DOHH2 (cell line): ENCODE measurements around the gene ZNF236.

ENCODE experiments used
- H3F3A ChIP-seq: fragments of 200-600 bp; sonication (generic), shearing (Covaris generic); 2 replicates; pipeline ENCODE4 v1.6.0; 2016; ENCODE audit warnings: antibody characterized with exemption, mild to moderate bottlenecking; ENCODE audit not compliant: control insufficient read depth, insufficient read depth
- H3K27ac ChIP-seq: fragments of 200-600 bp; sonication (generic); 2 replicates; pipeline ENCODE4 v1.5.1; 2014; ENCODE audit warnings: low read depth, mild to moderate bottlenecking, low read length, moderate library complexity
- H3K27me3 ChIP-seq: fragments of 200-600 bp; sonication (generic); 2 replicates; pipeline ENCODE4 v1.6.1; 2014; ENCODE audit warnings: mild to moderate bottlenecking, low read length, mixed read lengths; ENCODE audit not compliant: control insufficient read depth
- H3K36me3 ChIP-seq: fragments of 200-600 bp; sonication (generic); 2 replicates; pipeline ENCODE4 v1.6.1; 2014; ENCODE audit warnings: mild to moderate bottlenecking, low read length, moderate library complexity, mixed read lengths; ENCODE audit not compliant: control insufficient read depth
- H3K4me1 ChIP-seq: fragments of 200-600 bp; sonication (generic); 2 replicates; pipeline ENCODE4 v1.6.1; 2014; ENCODE audit warnings: mild to moderate bottlenecking, low read length, mixed read lengths; ENCODE audit not compliant: control insufficient read depth
- H3K4me2 ChIP-seq: fragments of 200-600 bp; sonication (generic); 2 replicates; pipeline ENCODE4 v1.6.0; 2014; ENCODE audit warnings: mild to moderate bottlenecking, low read length, moderate library complexity
- H3K4me3 ChIP-seq: fragments of 200-600 bp; sonication (generic); 2 replicates; pipeline ENCODE4 v1.5.1; 2014; ENCODE audit warnings: mild to moderate bottlenecking, low read length, mixed read lengths
- H3K79me2 ChIP-seq: fragments of 200-600 bp; sonication (generic); 2 replicates; pipeline ENCODE4 v1.6.1; 2014; ENCODE audit warnings: mild to moderate bottlenecking, low read length, mixed read lengths; ENCODE audit not compliant: control insufficient read depth
- H3K9me2 ChIP-seq: fragments of 200-600 bp; sonication (generic); replicated peaks from 2 replicates; pipeline ENCODE4 v1.6.1; 2014; ENCODE audit warnings: mild to moderate bottlenecking, low read length, mixed read lengths; ENCODE audit not compliant: control insufficient read depth
- H3K9me3 ChIP-seq: fragments of 200-600 bp; sonication (generic); 2 replicates; pipeline ENCODE4 v1.6.1; 2014; ENCODE audit warnings: antibody characterized with exemption, low read length, mixed read lengths; ENCODE audit not compliant: control insufficient read depth, insufficient read depth
- H4K20me1 ChIP-seq: fragments of 200-600 bp; sonication (generic); 2 replicates; pipeline ENCODE4 v1.6.0; 2014; ENCODE audit warnings: low read depth, mild to moderate bottlenecking, antibody characterized with exemption, low read length, moderate library complexity; ENCODE audit not compliant: control insufficient read depth, insufficient read depth
- EZH2phosphoT487 ChIP-seq: fragments of 200-600 bp; sonication (generic); IDR thresholded peaks from 2 replicates; pipeline ENCODE4 v1.6.1; 2017; ENCODE audit warnings: borderline replicate concordance, mild to moderate bottlenecking, antibody characterized with exemption, low read length, moderate library complexity, mixed read lengths
- TF ChIP-seq, protein P1 (sequence below): fragments of 200-600 bp; sonication (generic); IDR thresholded peaks from one replicate; pipeline ENCODE4 v1.5.1; 2014; ENCODE audit warnings: antibody characterized with exemption, mild to moderate bottlenecking, low read depth, low read length; ENCODE audit not compliant: poor library complexity, severe bottlenecking

Gene ZNF236

DNA sequence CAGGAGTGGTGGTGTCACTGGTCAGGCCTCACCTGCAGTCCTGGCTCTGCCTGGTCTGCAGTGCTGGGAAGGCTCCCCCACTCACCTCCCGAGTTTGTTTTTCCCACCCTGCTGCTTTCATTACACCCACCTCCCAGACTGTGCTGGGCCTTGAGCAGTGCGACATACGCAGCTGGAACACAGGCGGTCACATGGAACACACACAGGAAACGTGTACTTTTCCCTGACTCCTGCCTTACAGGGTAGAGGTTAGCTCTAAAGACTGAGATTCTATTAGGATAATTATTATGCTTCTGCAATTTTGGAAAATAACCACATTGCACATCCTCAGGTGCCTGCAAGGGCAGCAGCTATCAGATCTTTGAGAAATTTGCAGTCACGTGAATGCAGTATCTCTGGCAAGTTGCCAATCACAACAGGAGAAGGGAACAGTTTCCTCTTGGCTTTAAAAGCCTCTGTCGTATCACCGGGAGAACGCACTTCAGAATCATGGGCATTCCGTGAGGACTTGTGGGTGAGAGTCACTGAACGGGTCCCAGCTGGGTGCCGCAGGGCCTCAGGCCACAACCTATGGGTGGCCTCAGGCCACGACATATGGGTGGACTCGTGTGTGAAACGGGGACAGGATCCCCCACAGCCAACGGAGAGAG, 136.5 kb downstream of the ZNF236 start:
- Histone ChIP-seq H3K36me3 (peaks cover 49% of the 10 kb centered on the region), H3K27ac (no peak overlapping the region), H3K27me3 (no peaks in the 10 kb centered on the region), H3K4me3 (no peak overlapping the region), H3K79me2 (0 out of 2 replicates have a peak, but pooled peaks cover 6% of the 10 kb centered on the region), H3K9me3 (no peaks in the 10 kb centered on the region), H3F3A (0 out of 2 replicates have a peak, but pooled peaks cover 2% of the 10 kb centered on the region), H3K4me1 (peaks cover 33% of the 10 kb centered on the region), H4K20me1 (no peaks in the 10 kb centered on the region), H3K4me2 (no peak overlapping the region), H3K9me2 (no peaks in the 10 kb centered on the region)
- TF ChIP-seq EZH2phosphoT487, result no peak
- TF ChIP-seq, protein P1, sequence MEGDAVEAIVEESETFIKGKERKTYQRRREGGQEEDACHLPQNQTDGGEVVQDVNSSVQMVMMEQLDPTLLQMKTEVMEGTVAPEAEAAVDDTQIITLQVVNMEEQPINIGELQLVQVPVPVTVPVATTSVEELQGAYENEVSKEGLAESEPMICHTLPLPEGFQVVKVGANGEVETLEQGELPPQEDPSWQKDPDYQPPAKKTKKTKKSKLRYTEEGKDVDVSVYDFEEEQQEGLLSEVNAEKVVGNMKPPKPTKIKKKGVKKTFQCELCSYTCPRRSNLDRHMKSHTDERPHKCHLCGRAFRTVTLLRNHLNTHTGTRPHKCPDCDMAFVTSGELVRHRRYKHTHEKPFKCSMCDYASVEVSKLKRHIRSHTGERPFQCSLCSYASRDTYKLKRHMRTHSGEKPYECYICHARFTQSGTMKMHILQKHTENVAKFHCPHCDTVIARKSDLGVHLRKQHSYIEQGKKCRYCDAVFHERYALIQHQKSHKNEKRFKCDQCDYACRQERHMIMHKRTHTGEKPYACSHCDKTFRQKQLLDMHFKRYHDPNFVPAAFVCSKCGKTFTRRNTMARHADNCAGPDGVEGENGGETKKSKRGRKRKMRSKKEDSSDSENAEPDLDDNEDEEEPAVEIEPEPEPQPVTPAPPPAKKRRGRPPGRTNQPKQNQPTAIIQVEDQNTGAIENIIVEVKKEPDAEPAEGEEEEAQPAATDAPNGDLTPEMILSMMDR, result no peak

DNA sequence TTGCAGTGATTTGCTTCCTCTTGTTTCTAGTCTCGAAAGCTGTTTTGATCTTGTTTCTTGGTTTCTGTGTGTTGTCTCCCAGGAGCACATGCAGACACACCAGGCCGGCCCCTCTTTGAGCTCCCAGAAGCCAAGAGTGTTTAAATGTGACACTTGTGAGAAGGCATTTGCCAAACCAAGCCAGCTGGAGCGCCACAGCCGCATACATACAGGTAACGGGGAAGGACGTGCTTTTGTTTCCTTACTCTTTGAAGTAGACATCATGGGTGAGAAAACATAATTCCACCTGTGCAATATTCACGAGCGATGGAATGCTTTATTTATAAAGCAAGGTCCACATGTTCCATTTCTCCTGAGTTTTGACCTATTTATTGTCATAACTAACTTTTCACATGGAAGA, 137.2 kb downstream of the ZNF236 start:
- Histone ChIP-seq H3K4me3 (no peak overlapping the region), H3K9me3 (no peaks in the 10 kb centered on the region), H3K4me2 (no peak overlapping the region), H3K36me3 (peaks cover 49% of the 10 kb centered on the region), H3K4me1 (peaks cover 41% of the 10 kb centered on the region), H3K27me3 (no peaks in the 10 kb centered on the region), H3F3A (0 out of 2 replicates have a peak, but pooled peaks cover 7% of the 10 kb centered on the region), H3K27ac (no peak overlapping the region), H3K79me2 (0 out of 2 replicates have a peak, but pooled peaks cover 6% of the 10 kb centered on the region), H4K20me1 (no peaks in the 10 kb centered on the region), H3K9me2 (no peaks in the 10 kb centered on the region)
- TF ChIP-seq, protein P1, result no peak
- TF ChIP-seq EZH2phosphoT487, result no peak

DNA sequence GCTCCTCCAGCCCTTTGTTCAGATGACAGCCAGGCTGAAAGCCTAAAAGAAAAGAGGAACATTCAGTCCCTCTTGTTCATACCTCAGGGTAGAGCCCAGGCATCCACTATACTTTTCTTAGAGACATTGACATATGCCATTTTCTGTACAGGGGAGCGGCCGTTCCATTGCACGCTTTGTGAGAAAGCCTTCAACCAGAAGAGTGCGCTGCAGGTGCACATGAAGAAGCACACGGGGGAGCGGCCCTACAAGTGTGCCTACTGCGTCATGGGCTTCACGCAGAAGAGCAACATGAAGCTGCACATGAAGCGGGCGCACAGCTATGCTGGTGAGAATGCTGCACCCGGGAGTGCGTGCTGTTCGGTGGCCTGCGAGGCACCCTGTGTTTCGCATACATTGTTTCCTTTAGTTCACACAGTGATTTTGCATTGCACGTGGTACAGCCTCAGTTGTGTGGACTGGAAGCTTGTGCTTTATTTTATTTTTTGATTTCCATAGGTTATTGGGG, 138.2 kb downstream of the ZNF236 start:
- Histone ChIP-seq H3F3A (peaks cover 7% of the 10 kb centered on the region; the same call in 1 of the 2 replicates), H3K9me2 (no peaks in the 10 kb centered on the region), H3K4me1 (peaks cover 51% of the 10 kb centered on the region), H3K79me2 (peaks cover 11% of the 10 kb centered on the region), H3K4me3 (no peak overlapping the region), H3K36me3 (peaks cover 57% of the 10 kb centered on the region), H3K27me3 (no peaks in the 10 kb centered on the region), H3K27ac (no peak overlapping the region), H3K4me2 (no peak overlapping the region), H3K9me3 (no peaks in the 10 kb centered on the region), H4K20me1 (no peaks in the 10 kb centered on the region)
- TF ChIP-seq, protein P1, result peak; percentile 38
- TF ChIP-seq EZH2phosphoT487, result no peak
